Thymus (tissue), 11 donors: Measurements from ENCODE around the gene STAMBPL1. TPM values are rescaled to one million over a fixed set of nuclear protein-coding genes. Genes with fewer than 3 reads are reported as not detected.
A peak's percentile ranks its signal among the peaks of the same experiment; 100 is the strongest.
"Not testable (repeated sequence)": the region's sequence is repeated elsewhere in the genome, so short reads cannot be mapped to it uniquely, and the experiment has no call there.

ENCODE experiments used
- DNase-seq, 9 donors: peaks; one replicate each; pipeline ENCODE4 v3.0.0-alpha.2; 2013; ENCODE audit warnings: low spot score in 9 of 9, low read depth in 6 of 9, missing footprints in 1 of 9
- H3K27ac ChIP-seq, 2 donors: one replicate each; pipeline ENCODE4 v1.5.1; 2013; ENCODE audit warnings: control low read depth in 1 of 2, low read depth in 1 of 2, low read length in 1 of 2, mild to moderate bottlenecking in 1 of 2, moderate library complexity in 1 of 2
- H3K27me3 ChIP-seq, 2 donors: one replicate each; pipeline ENCODE4 v1.5.1; 2013; ENCODE audit warnings: low read length in 1 of 2; ENCODE audit not compliant: control insufficient read depth in 2 of 2, insufficient read depth in 1 of 2
- H3K36me3 ChIP-seq, 2 donors: one replicate each; pipeline ENCODE4 v1.5.1; 2013; ENCODE audit warnings: low read length in 1 of 2, mild to moderate bottlenecking in 1 of 2, moderate library complexity in 1 of 2; ENCODE audit not compliant: control insufficient read depth in 2 of 2, insufficient read depth in 2 of 2
- H3K4me1 ChIP-seq, 2 donors: one replicate each; pipeline ENCODE4 v1.5.1; 2013; ENCODE audit warnings: low read length in 2 of 2; ENCODE audit not compliant: control insufficient read depth in 2 of 2, insufficient read depth in 2 of 2
- H3K4me3 ChIP-seq, 2 donors: one replicate each; pipeline ENCODE4 v1.5.1; 2013; ENCODE audit warnings: low read length in 2 of 2, control low read depth in 1 of 2, mild to moderate bottlenecking in 1 of 2
- H3K9me3 ChIP-seq, 2 donors: one replicate each; pipeline ENCODE4 v1.5.1; 2013; ENCODE audit warnings: low read length in 1 of 2, mild to moderate bottlenecking in 1 of 2; ENCODE audit not compliant: control insufficient read depth in 2 of 2, insufficient read depth in 1 of 2
- WGBS: extraction: QIAGEN DNeasy Blood & Tissue Kit; methylation state at CpG from one replicate; pipeline ENCODE4 v1.1.7; 2013; 5-methylcytosine and 5-hydroxymethylcytosine counted together
- polyA plus RNA-seq: library from polyadenylated mRNA; stranded (reverse); fragments of 200-250 nt; gene quantifications from one replicate; pipeline ENCODE4 v1.2.3, GENCODE V29; 2013
- total RNA-seq: library from RNA; stranded (reverse); fragments of 120-200 nt; gene quantifications from one replicate; pipeline ENCODE4 v1.2.4, GENCODE V29; 2013
- donor health status: healthy.

Gene STAMBPL1
- total and polyA plus RNA-seq, 2 donors = 12.3 to 20.5 TPM

GRCh38 chr10:88931548-88931947, 51.5 kb downstream of the STAMBPL1 start:
- Histone ChIP-seq H3K27me3 (no peaks in the 10 kb centered on the region), H3K4me1 (peaks cover 0 to 8% of the 10 kb centered on the region in 2 donors), H3K4me3 (no peak overlapping the region), H3K36me3 (peaks cover 0 to 11% of the 10 kb centered on the region in 2 donors), H3K27ac (no peak overlapping the region), H3K9me3 (no peaks in the 10 kb centered on the region)
- no peak for DNase-seq
- WGBS = 100% methylated on average over 1 of the region's 1 CpG

- 86% methylated on average over 5 of the region's 5 CpGs for WGBS
- not testable (repeated sequence) for DNase-seq, H3K27ac ChIP-seq, H3K36me3 ChIP-seq, H3K9me3 ChIP-seq, H3K27me3 ChIP-seq, H3K4me3 ChIP-seq, H3K4me1 ChIP-seq
Observed at GRCh38 chr10:88932029-88932428, 52.0 kb downstream of the STAMBPL1 start.

GRCh38 chr10:88932539-88933256, 52.7 kb downstream of the STAMBPL1 start:
- H3K9me3 ChIP-seq = no peaks in the 10 kb centered on the region
- H3K4me1 ChIP-seq = peaks cover 0 to 8% of the 10 kb centered on the region in 2 donors
- WGBS = 74% methylated on average over 7 of the region's 7 CpGs
- no peaks in the 10 kb centered on the region for H3K27me3 ChIP-seq
- peaks cover 0 to 4% of the 10 kb centered on the region in 2 donors for H3K36me3 ChIP-seq
- H3K4me3 ChIP-seq = no peak overlapping the region
- DNase-seq = peak in 8 of 9 donors; percentile 28 to 75 (median 44)
- no peak overlapping the region for H3K27ac ChIP-seq

GRCh38 chr10:88933564-88933963, 53.5 kb downstream of the STAMBPL1 start:
- no peak overlapping the region for H3K27ac ChIP-seq
- no peaks in the 10 kb centered on the region for H3K9me3 ChIP-seq
- H3K36me3 ChIP-seq = peaks cover 0 to 11% of the 10 kb centered on the region in 2 donors
- no peaks in the 10 kb centered on the region for H3K27me3 ChIP-seq
- 98% methylated on average over 2 of the region's 2 CpGs for WGBS
- H3K4me3 ChIP-seq = no peak overlapping the region
- no peak for DNase-seq
- peaks cover 0 to 8% of the 10 kb centered on the region in 2 donors for H3K4me1 ChIP-seq

GRCh38 chr10:88934900-88935672, 55.0 kb downstream of the STAMBPL1 start:
- 52% methylated on average over 17 of the region's 17 CpGs for WGBS
- Histone ChIP-seq H3K9me3 (no peaks in the 10 kb centered on the region), H3K4me1 (peaks cover 0 to 8% of the 10 kb centered on the region in 2 donors), H3K36me3 (peaks cover 0 to 21% of the 10 kb centered on the region in 2 donors), H3K27ac (no peak overlapping the region), H3K27me3 (no peaks in the 10 kb centered on the region), H3K4me3 (no peak overlapping the region)
- DNase-seq = peak; percentile 52 to 90 (median 74)

GRCh38 chr10:88936656-88937055, 56.6 kb downstream of the STAMBPL1 start:
- Histone ChIP-seq H3K36me3 (peaks cover 0 to 22% of the 10 kb centered on the region in 2 donors), H3K4me3 (no peak overlapping the region), H3K27ac (no peak overlapping the region), H3K4me1 (peaks cover 0 to 8% of the 10 kb centered on the region in 2 donors), H3K27me3 (no peaks in the 10 kb centered on the region), H3K9me3 (no peaks in the 10 kb centered on the region)
- DNase-seq = no peak
- WGBS = 95% methylated on average over 3 of the region's 3 CpGs

- Histone ChIP-seq H3K36me3 (peaks cover 0 to 22% of the 10 kb centered on the region in 2 donors), H3K4me1 (peaks cover 0 to 8% of the 10 kb centered on the region in 2 donors), H3K9me3 (no peaks in the 10 kb centered on the region), H3K4me3 (no peak overlapping the region), H3K27me3 (no peaks in the 10 kb centered on the region), H3K27ac (no peak overlapping the region)
- whole genome bisulfite sequencing = 98% methylated on average over 3 of the region's 3 CpGs
- no peak for DNase-seq
Observed at GRCh38 chr10:88938039-88938438, 58.0 kb downstream of the STAMBPL1 start.

- Histone ChIP-seq H3K4me1 (peaks cover 0 to 8% of the 10 kb centered on the region in 2 donors), H3K36me3 (peaks cover 0 to 22% of the 10 kb centered on the region in 2 donors), H3K9me3 (no peaks in the 10 kb centered on the region), H3K4me3 (no peak overlapping the region), H3K27me3 (no peaks in the 10 kb centered on the region), H3K27ac (no peak overlapping the region)
- 97% methylated on average over 2 of the region's 2 CpGs for WGBS
- no peak for DNase-seq
Observed at GRCh38 chr10:88938938-88939337, 58.9 kb downstream of the STAMBPL1 start.

GRCh38 chr10:88941026-88941425, 61.0 kb downstream of the STAMBPL1 start:
- no peaks in the 10 kb centered on the region for H3K27me3 ChIP-seq
- no peak overlapping the region for H3K4me3 ChIP-seq
- no peak overlapping the region for H3K27ac ChIP-seq
- DNase-seq = no peak
- H3K9me3 ChIP-seq = no peaks in the 10 kb centered on the region
- 98% methylated on average over 6 of the region's 6 CpGs for WGBS
- peaks cover 0 to 18% of the 10 kb centered on the region in 2 donors for H3K36me3 ChIP-seq
- no peaks in the 10 kb centered on the region for H3K4me1 ChIP-seq
